Upper lobe of left lung (tissue), 6 donors: Measurements from ENCODE around the gene TTC39C. TPM values are rescaled to one million over a fixed set of nuclear protein-coding genes. Genes with fewer than 3 reads are reported as not detected.

Experiments
- ATAC-seq, 2 donors: fragments of 200-7000 bp; cut with Tn5 transposase; one replicate each; pipeline ENCODE4 v1.9.1; 2022; ENCODE audit warnings: mild to moderate bottlenecking in 2 of 2, moderate library complexity in 2 of 2; ENCODE audit not compliant: low FRiP score in 2 of 2
- DNase-seq, 2 donors: peaks; one replicate each; pipeline ENCODE4 v3.0.0-alpha.2; 2019 to 2020
- H3K27ac ChIP-seq, 4 donors: fragments of 200-600 bp; sonication (generic); one replicate each; pipeline ENCODE4 v1.5.1; 2016 to 2019
- H3K27me3 ChIP-seq, 4 donors: fragments of 200-600 bp; sonication (generic); one replicate each; pipeline ENCODE4 v1.5.1; 2017 to 2019
- H3K36me3 ChIP-seq, 4 donors: fragments of 200-600 bp; sonication (generic); one replicate each; pipeline ENCODE4 v1.5.1; 2016 to 2019
- H3K4me1 ChIP-seq, 4 donors: fragments of 200-600 bp; sonication (generic); one replicate each; pipeline ENCODE4 v1.5.1; 2018 to 2019
- H3K4me3 ChIP-seq, 4 donors: fragments of 200-600 bp; sonication (generic); one replicate each; pipeline ENCODE4 v1.5.1; 2017 to 2019; ENCODE audit warnings: mild to moderate bottlenecking in 2 of 4, moderate library complexity in 1 of 4
- H3K9me3 ChIP-seq, 4 donors: fragments of 200-600 bp; sonication (generic); one replicate each; pipeline ENCODE4 v1.5.1; 2018 to 2019
- EP300 ChIP-seq, 4 donors: sonication (generic); formaldehyde crosslinking; IDR thresholded peaks; one replicate each; pipeline ENCODE4 v1.5.1; 2017; ENCODE audit warnings: antibody characterized with exemption in 4 of 4, control low read depth in 2 of 4
- POLR2A ChIP-seq, 4 donors: fragments of 450-650 bp; IDR thresholded peaks; one replicate each; pipeline ENCODE4 v1.5.1; 2016 to 2017; ENCODE audit warnings: antibody characterized with exemption in 4 of 4, mild to moderate bottlenecking in 2 of 4
- POLR2AphosphoS5 ChIP-seq, 2 donors: sonication (generic); formaldehyde crosslinking; IDR thresholded peaks; one replicate each; pipeline ENCODE4 v1.5.1; 2017; ENCODE audit warnings: antibody characterized with exemption in 2 of 2
- WGBS, 2 donors: methylation state at CpG; one replicate each; pipeline ENCODE4 v1.1.5; 2017 to 2018; 5-methylcytosine and 5-hydroxymethylcytosine counted together
- total RNA-seq, 6 donors: library from RNA; depleted of rRNA in 4 of 6; stranded (reverse); fragments of >200 nt in 4 of 6; gene quantifications; one replicate each; pipeline versions ENCODE4 v1.1.0 to v1.2.1, GENCODE V29; 2016 to 2021
- TF ChIP-seq, protein P1 (sequence below), 6 experiments: fragments of 450-650 bp in 4 of 6; fragments of 200-600 bp in 2 of 6; sonication (generic) in 2 of 6; IDR thresholded peaks; one replicate each; pipeline ENCODE4 v1.5.1; 2016 to 2019; ENCODE audit warnings: antibody characterized with exemption in 6 of 6
- donor health status: DM: no; HTN: no; CAD: no; lungs with moderate emphysema.
- donor health status: DM: no; HTN: yes; CAD: no; lungs with severe emphysema.

Gene TTC39C
- total RNA-seq, 6 donors from 2014 or later = 12.8 to 31.5 (median 19.5) TPM

- Histone ChIP-seq H3K36me3 (peaks cover 0 to 17% (median 2%) of the 10 kb centered on the region in 4 donors), H3K27ac (no peak overlapping the region), H3K9me3 (no peaks in the 10 kb centered on the region), H3K4me3 (no peak overlapping the region), H3K27me3 (no peaks in the 10 kb centered on the region), H3K4me1 (no peaks in the 10 kb centered on the region)
- ATAC-seq (no peak), DNase-seq (peak in 1 of 2 donors; percentile 63)
- TF ChIP-seq EP300 (IDR thresholded peaks at IDR 0.05) (no peak), POLR2AphosphoS5 (IDR thresholded peaks at IDR 0.05) (no peak), POLR2A (IDR thresholded peaks at IDR 0.05) (no peak)
- TF ChIP-seq, protein P1, sequence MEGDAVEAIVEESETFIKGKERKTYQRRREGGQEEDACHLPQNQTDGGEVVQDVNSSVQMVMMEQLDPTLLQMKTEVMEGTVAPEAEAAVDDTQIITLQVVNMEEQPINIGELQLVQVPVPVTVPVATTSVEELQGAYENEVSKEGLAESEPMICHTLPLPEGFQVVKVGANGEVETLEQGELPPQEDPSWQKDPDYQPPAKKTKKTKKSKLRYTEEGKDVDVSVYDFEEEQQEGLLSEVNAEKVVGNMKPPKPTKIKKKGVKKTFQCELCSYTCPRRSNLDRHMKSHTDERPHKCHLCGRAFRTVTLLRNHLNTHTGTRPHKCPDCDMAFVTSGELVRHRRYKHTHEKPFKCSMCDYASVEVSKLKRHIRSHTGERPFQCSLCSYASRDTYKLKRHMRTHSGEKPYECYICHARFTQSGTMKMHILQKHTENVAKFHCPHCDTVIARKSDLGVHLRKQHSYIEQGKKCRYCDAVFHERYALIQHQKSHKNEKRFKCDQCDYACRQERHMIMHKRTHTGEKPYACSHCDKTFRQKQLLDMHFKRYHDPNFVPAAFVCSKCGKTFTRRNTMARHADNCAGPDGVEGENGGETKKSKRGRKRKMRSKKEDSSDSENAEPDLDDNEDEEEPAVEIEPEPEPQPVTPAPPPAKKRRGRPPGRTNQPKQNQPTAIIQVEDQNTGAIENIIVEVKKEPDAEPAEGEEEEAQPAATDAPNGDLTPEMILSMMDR (IDR thresholded peaks at IDR 0.05) = no peak
- 46 to 55% methylated on average over 3 of the region's 3 CpGs for WGBS, 2 donors
Observed at GRCh38 chr18:24126155-24126961, 111.8 kb downstream of the TTC39C start.

DNA sequence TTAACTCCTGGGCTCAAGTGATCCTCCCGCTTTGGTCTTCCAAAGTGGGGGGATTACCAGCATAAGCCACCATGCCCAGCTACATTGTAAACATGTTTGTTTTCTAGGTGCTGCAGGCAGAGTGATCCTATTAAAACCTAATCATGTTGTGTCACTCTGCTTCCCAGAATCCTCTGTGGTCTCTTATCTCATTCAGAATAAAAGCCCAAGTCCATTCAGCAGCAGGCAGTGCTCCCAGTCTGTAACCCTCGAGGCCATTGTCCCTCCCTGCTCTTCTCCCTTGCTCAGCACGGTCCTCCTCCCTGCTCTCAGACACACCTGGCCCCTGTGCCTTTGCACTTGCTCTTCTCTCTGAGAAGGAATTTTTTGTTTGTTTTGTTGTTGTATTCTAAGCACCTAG lies 113.2 kb downstream of the TTC39C start:
- no peak overlapping the region for H3K4me3 ChIP-seq
- no peak overlapping the region for H3K27ac ChIP-seq
- no peaks in the 10 kb centered on the region for H3K9me3 ChIP-seq
- H3K4me1 ChIP-seq = no peaks in the 10 kb centered on the region
- peaks cover 0 to 22% (median 2%) of the 10 kb centered on the region in 4 donors for H3K36me3 ChIP-seq
- no peak for ATAC-seq
- WGBS, 2 donors = 71 to 76% methylated on average over 3 of the region's 3 CpGs
- no peaks in the 10 kb centered on the region for H3K27me3 ChIP-seq
- TF ChIP-seq EP300 (IDR thresholded peaks at IDR 0.05) (no peak), POLR2AphosphoS5 (IDR thresholded peaks at IDR 0.05) (no peak), POLR2A (IDR thresholded peaks at IDR 0.05) (no peak)
- TF ChIP-seq, protein P1 (IDR thresholded peaks at IDR 0.05) = no peak
- no peak for DNase-seq

GRCh38 chr18:24128700-24129099 lies 114.1 kb downstream of the TTC39C start:
- TF ChIP-seq POLR2AphosphoS5 (IDR thresholded peaks at IDR 0.05) (no peak), POLR2A (IDR thresholded peaks at IDR 0.05) (no peak), EP300 (IDR thresholded peaks at IDR 0.05) (no peak)
- TF ChIP-seq, protein P1 (IDR thresholded peaks at IDR 0.05) = no peak
- H3K27me3 ChIP-seq = no peaks in the 10 kb centered on the region
- H3K4me3 ChIP-seq = no peak overlapping the region
- 88 to 94% methylated on average over 4 of the region's 4 CpGs for WGBS, 2 donors
- DNase-seq (no peak), ATAC-seq (no peak)
- H3K36me3 ChIP-seq = peaks cover 0 to 24% (median 0%) of the 10 kb centered on the region in 4 donors
- H3K27ac ChIP-seq = no peak overlapping the region
- no peaks in the 10 kb centered on the region for H3K4me1 ChIP-seq
- no peaks in the 10 kb centered on the region for H3K9me3 ChIP-seq

DNA sequence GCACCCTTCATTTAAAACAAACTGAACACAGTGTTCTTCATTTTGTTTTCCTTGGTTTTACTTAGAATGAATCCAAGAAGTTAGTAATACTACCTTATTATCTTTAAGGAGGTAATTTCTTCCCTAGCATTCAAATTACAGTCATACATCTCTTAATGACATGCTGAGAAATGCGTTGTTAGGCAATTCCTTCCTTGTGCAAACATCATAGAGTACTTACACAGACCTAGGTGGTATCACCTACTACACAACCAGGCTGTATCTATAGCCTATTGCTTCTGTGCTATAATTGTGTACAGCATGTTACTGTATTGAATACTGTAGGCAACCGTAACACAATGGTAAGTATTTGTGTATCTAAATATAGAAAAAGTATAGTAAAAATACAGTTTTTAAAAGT lies 115.9 kb downstream of the TTC39C start:
- H3K36me3 ChIP-seq = peaks cover 0 to 21% (median 0%) of the 10 kb centered on the region in 4 donors
- no peak overlapping the region for H3K4me3 ChIP-seq
- no peaks in the 10 kb centered on the region for H3K4me1 ChIP-seq
- H3K9me3 ChIP-seq = no peaks in the 10 kb centered on the region
- no peak for DNase-seq
- 74 to 78% methylated on average over 2 of the region's 2 CpGs for WGBS, 2 donors
- no peak overlapping the region for H3K27ac ChIP-seq
- no peak for TF ChIP-seq POLR2AphosphoS5 (IDR thresholded peaks at IDR 0.05)
- TF ChIP-seq, protein P1 (IDR thresholded peaks at IDR 0.05) = no peak
- no peak for TF ChIP-seq EP300 (IDR thresholded peaks at IDR 0.05)
- no peak for TF ChIP-seq POLR2A (IDR thresholded peaks at IDR 0.05)
- H3K27me3 ChIP-seq = no peaks in the 10 kb centered on the region
- ATAC-seq = no peak
